T-helper 22 cell (primary cell): ENCODE results near the gene PRPF19.

ENCODE experiments used
- DNase-seq: peaks from one replicate; pipeline ENCODE4 v3.0.0-alpha.2; 2020; ENCODE audit warnings: low read depth

PRPF19 gene

GRCh38 chr11:60857378-60858232 lies 48.8 kb downstream of the PRPF19 start:
- no peak for DNase-seq

GRCh38 chr11:60855726-60856633 lies 50.4 kb downstream of the PRPF19 start, which contains the start of gene PTGDR2:
Gene PTGDR2, minus strand, starts transcription at chr11:60855950. Its CDS starts 2,228 bp downstream, at chr11:60853722.
- no peak for DNase-seq

GRCh38 chr11:60854847-60855725 lies 51.3 kb downstream of the PRPF19 start:
- no peak for DNase-seq

GRCh38 chr11:60854140-60854846 lies 52.1 kb downstream of the PRPF19 start:
- no peak for DNase-seq

GRCh38 chr11:60852982-60853950 lies 53.1 kb downstream of the PRPF19 start:
- no peak for DNase-seq

GRCh38 chr11:60852117-60852981 lies 54.0 kb downstream of the PRPF19 start:
- no peak for DNase-seq

GRCh38 chr11:60851327-60852104 lies 54.9 kb downstream of the PRPF19 start:
- no peak for DNase-seq

GRCh38 chr11:60849641-60850520 lies 56.5 kb downstream of the PRPF19 start:
- DNase-seq: no peak

GRCh38 chr11:60848714-60849151 lies 57.7 kb downstream of the PRPF19 start:
- DNase-seq: no peak

- DNase-seq: no peak
Observed at GRCh38 chr11:60847896-60848295, 58.5 kb downstream of the PRPF19 start.

GRCh38 chr11:60847281-60847680 lies 59.1 kb downstream of the PRPF19 start:
- DNase-seq: no peak

GRCh38 chr11:60845338-60845737 lies 61.0 kb downstream of the PRPF19 start:
- DNase-seq: no peak

- no peak for DNase-seq
Observed at GRCh38 chr11:60844870-60845221, 61.5 kb downstream of the PRPF19 start.

- DNase-seq: no peak
Observed at GRCh38 chr11:60844045-60844869, 62.1 kb downstream of the PRPF19 start.

GRCh38 chr11:60842668-60843600 lies 63.5 kb downstream of the PRPF19 start:
- DNase-seq: no peak
